Natural killer cell (primary cell): ENCODE measurements around the gene ADIPOR2. TPM values are rescaled to one million over a fixed set of nuclear protein-coding genes. Genes with fewer than 3 reads are reported as not detected.

ENCODE experiments used
- ATAC-seq, 3 donors: fragments of 150-1000 bp in 2 of 3; fragments of 200-7000 bp in 1 of 3; cut with Tn5 transposase; 1 replicate in 1 of 3; 2 replicates in 2 of 3; pipeline ENCODE4 v1.10.0; 2021; ENCODE audit warnings: mild to moderate bottlenecking in 2 of 3, moderate library complexity in 2 of 3
- DNase-seq, 2 donors: peaks; one replicate each; pipeline versions ENCODE4 v3.0.0 to v3.0.0-alpha.2; 2013 to 2021; ENCODE audit warnings: mixed read lengths in 1 of 2
- H3K27ac ChIP-seq: one replicate; pipeline ENCODE4 v1.5.1; 2013; ENCODE audit warnings: mild to moderate bottlenecking, low read length
- H3K27me3 ChIP-seq: one replicate; pipeline ENCODE4 v1.6.1; 2013; ENCODE audit warnings: low read length; ENCODE audit not compliant: control insufficient read depth, insufficient read depth
- H3K36me3 ChIP-seq: one replicate; pipeline ENCODE4 v1.6.1; 2013; ENCODE audit warnings: low read length; ENCODE audit not compliant: control insufficient read depth, insufficient read depth
- H3K4me1 ChIP-seq: one replicate; pipeline ENCODE4 v1.6.1; 2013; ENCODE audit warnings: low read length; ENCODE audit not compliant: control insufficient read depth, insufficient read depth
- H3K4me3 ChIP-seq: one replicate; pipeline ENCODE4 v1.5.1; 2013; ENCODE audit warnings: low read length
- H3K9me3 ChIP-seq: one replicate; pipeline ENCODE4 v1.6.1; 2013; ENCODE audit warnings: low read length; ENCODE audit not compliant: control insufficient read depth, insufficient read depth
- H3K27ac Mint-ChIP-seq, 2 donors: one replicate each; pipeline ENCODE4 v1.8.0; 2022; ENCODE audit warnings: mild to moderate bottlenecking in 2 of 2, mixed read lengths in 2 of 2, moderate library complexity in 1 of 2
- H3K27me3 Mint-ChIP-seq, 2 donors: one replicate each; pipeline ENCODE4 v1.8.0; 2022; ENCODE audit warnings: low read depth in 2 of 2, mixed read lengths in 2 of 2
- H3K36me3 Mint-ChIP-seq: one replicate; pipeline ENCODE4 v1.8.0; 2022; ENCODE audit warnings: mixed read lengths
- H3K4me1 Mint-ChIP-seq, 2 donors: one replicate each; pipeline ENCODE4 v1.8.0; 2022; ENCODE audit warnings: mixed read lengths in 2 of 2
- H3K4me3 Mint-ChIP-seq: one replicate; pipeline ENCODE4 v1.8.0; 2022; ENCODE audit warnings: mild to moderate bottlenecking, moderate library complexity, mixed read lengths
- H3K9me3 Mint-ChIP-seq, 2 donors: one replicate each; pipeline ENCODE4 v1.8.0; 2022; ENCODE audit warnings: mixed read lengths in 2 of 2
- CTCF ChIP-seq: fragments of 200-600 bp; IDR thresholded peaks from one replicate; pipeline ENCODE4 v1.8.0; 2022; ENCODE audit warnings: antibody characterized with exemption
- whole genome bisulfite sequencing: methylation state at CpG from one replicate; pipeline ENCODE4 v1.1.7; 2013; ENCODE audit warnings: missing lambda C conversion rate; ENCODE audit not compliant: insufficient coverage; 5-methylcytosine and 5-hydroxymethylcytosine counted together
- intact Hi-C: fragments of 100-400 bp; cut with micrococcal nuclease; formaldehyde crosslinking; loops from one replicate; pipeline ENCODE4 v1.14.2; 2022
- total RNA-seq, 4 donors: library from RNA; stranded (reverse); fragments of 120-200 nt in 1 of 4; gene quantifications; one replicate each; pipeline versions ENCODE4 v1.2.3 to v1.2.4, GENCODE V29; 2013 to 2022

ADIPOR2 gene
- total RNA-seq, 3 donors from 2014 or later (not counting 1 experiment from before 2014, with no cell fraction given) = 38.6 to 48.3 (median 44.0) TPM

GRCh38 chr12:1681493-1681807 lies 9.4 kb upstream of the ADIPOR2 start:
- intact Hi-C loops = no loop called here
- Histone ChIP-seq H3K36me3 (no peaks in the 10 kb centered on the region), H3K9me3 (no peaks in the 10 kb centered on the region), H3K4me1 (no peaks in the 10 kb centered on the region), H3K27me3 (no peaks in the 10 kb centered on the region), H3K27ac (no peak overlapping the region), H3K4me3 (no peak overlapping the region)
- DNase-seq = no peak
- no peak for TF ChIP-seq CTCF
- 81% methylated on average over 2 of the region's 2 CpGs for WGBS
- no peak for ATAC-seq
- no peaks in the 10 kb centered on the region for H3K9me3 Mint-ChIP-seq
- no peaks in the 10 kb centered on the region for H3K36me3 Mint-ChIP-seq
- peaks cover 0 to 4% of the 10 kb centered on the region in 2 donors for H3K27me3 Mint-ChIP-seq
- no peak overlapping the region for H3K27ac Mint-ChIP-seq
- no peaks in the 10 kb centered on the region for H3K4me1 Mint-ChIP-seq
- no peak overlapping the region for H3K4me3 Mint-ChIP-seq

- H3K27me3 Mint-ChIP-seq = peaks cover 0 to 2% of the 10 kb centered on the region in 2 donors
- 97% methylated on average over 4 of the region's 5 CpGs for WGBS
- Histone ChIP-seq H3K9me3 (no peaks in the 10 kb centered on the region), H3K36me3 (no peaks in the 10 kb centered on the region), H3K27ac (no peak overlapping the region), H3K4me1 (peaks cover 14% of the 10 kb centered on the region), H3K4me3 (no peak overlapping the region), H3K27me3 (no peaks in the 10 kb centered on the region)
- no peaks in the 10 kb centered on the region for H3K36me3 Mint-ChIP-seq
- no peak overlapping the region for H3K4me3 Mint-ChIP-seq
- no peak for TF ChIP-seq CTCF
- intact Hi-C loops = no loop called here
- H3K9me3 Mint-ChIP-seq = no peaks in the 10 kb centered on the region
- no peak overlapping the region for H3K27ac Mint-ChIP-seq
- H3K4me1 Mint-ChIP-seq = peaks cover 30% of the 10 kb centered on the region in 2 donors
- no peak for ATAC-seq
- DNase-seq = no peak
These were observed 2.7 kb upstream of the ADIPOR2 start for GRCh38 chr12:1688086-1688710.

- peaks cover 14% of the 10 kb centered on the region for H3K4me1 ChIP-seq
- peak; percentile 43 to 49 for DNase-seq
- Mint-ChIP-seq H3K36me3 (no peaks in the 10 kb centered on the region), H3K27ac (peak overlapping the region; percentile 97), H3K4me3 (peak overlapping the region; percentile 97), H3K4me1 (peaks cover 42 to 44% of the 10 kb centered on the region in 2 donors), H3K9me3 (no peaks in the 10 kb centered on the region), H3K27me3 (peaks cover 0 to 2% of the 10 kb centered on the region in 2 donors)
- WGBS = under 1% methylated on average over 53 of the region's 56 CpGs
- ATAC-seq = peak in 2 of 3 donors; percentile 37 to 44
- peak overlapping the region; percentile 87 for H3K27ac ChIP-seq
- intact Hi-C loops = loop anchor here (2.0 to 5.0 kb wide), 2 partner anchors 31 to 51 kb away; no protein-coding TSS in a partner anchor
- no peaks in the 10 kb centered on the region for H3K36me3 ChIP-seq
- TF ChIP-seq CTCF = no peak
- H3K9me3 ChIP-seq = no peaks in the 10 kb centered on the region
- H3K4me3 ChIP-seq = peak overlapping the region; percentile 86
- no peaks in the 10 kb centered on the region for H3K27me3 ChIP-seq
These were observed 495 bp downstream of the ADIPOR2 start for GRCh38 chr12:1691123-1692007.
